H1 (cell line): Measurements from ENCODE around the gene RAB25.

ENCODE experiments used
- CEBPB ChIP-seq: IDR thresholded peaks from 2 replicates; pipeline ENCODE4 v1.6.1; 2012; ENCODE audit warnings: low read depth, low read length
- EZH2 ChIP-seq: fragments of 200-600 bp; sonication (generic); IDR thresholded peaks from 2 replicates; pipeline ENCODE4 v1.7.1; 2012; ENCODE audit warnings: low read depth, mild to moderate bottlenecking, moderate library complexity, low read length, inconsistent platforms; ENCODE audit not compliant: severe bottlenecking
- MAFK ChIP-seq: IDR thresholded peaks from 2 replicates; pipeline ENCODE4 v1.6.1; 2012; ENCODE audit warnings: low read depth, mild to moderate bottlenecking, improper control_type of control experiment, low read length
- POLR2A ChIP-seq, 2 experiments: IDR thresholded peaks; 1 replicate in 1 of 2; 2 replicates in 1 of 2; pipeline ENCODE4 v1.6.1; 2011; ENCODE audit warnings: low read depth in 2 of 2, low read length in 2 of 2, mild to moderate bottlenecking in 2 of 2; ENCODE audit errors: control extremely low read depth in 1 of 2
- POU5F1 ChIP-seq: IDR thresholded peaks from 2 replicates; pipeline ENCODE4 v1.6.1; 2011; ENCODE audit warnings: low read depth, mild to moderate bottlenecking, low read length, moderate library complexity
- TF ChIP-seq, protein P1 (sequence below): IDR thresholded peaks from 2 replicates; pipeline ENCODE4 v1.6.1; 2012; ENCODE audit warnings: inconsistent platforms
- TF ChIP-seq, protein P2 (sequence below), 3 experiments: IDR thresholded peaks; 1 replicate in 2 of 3; 2 replicates in 1 of 3; pipeline versions ENCODE4 v1.5.1 to v1.6.1; 2011; ENCODE audit warnings: low read length in 3 of 3, mild to moderate bottlenecking in 3 of 3, inconsistent platforms in 2 of 3, low read depth in 1 of 3, moderate library complexity in 1 of 3; ENCODE audit not compliant: insufficient read depth in 1 of 3; ENCODE audit errors: control extremely low read depth in 1 of 3

DNA sequence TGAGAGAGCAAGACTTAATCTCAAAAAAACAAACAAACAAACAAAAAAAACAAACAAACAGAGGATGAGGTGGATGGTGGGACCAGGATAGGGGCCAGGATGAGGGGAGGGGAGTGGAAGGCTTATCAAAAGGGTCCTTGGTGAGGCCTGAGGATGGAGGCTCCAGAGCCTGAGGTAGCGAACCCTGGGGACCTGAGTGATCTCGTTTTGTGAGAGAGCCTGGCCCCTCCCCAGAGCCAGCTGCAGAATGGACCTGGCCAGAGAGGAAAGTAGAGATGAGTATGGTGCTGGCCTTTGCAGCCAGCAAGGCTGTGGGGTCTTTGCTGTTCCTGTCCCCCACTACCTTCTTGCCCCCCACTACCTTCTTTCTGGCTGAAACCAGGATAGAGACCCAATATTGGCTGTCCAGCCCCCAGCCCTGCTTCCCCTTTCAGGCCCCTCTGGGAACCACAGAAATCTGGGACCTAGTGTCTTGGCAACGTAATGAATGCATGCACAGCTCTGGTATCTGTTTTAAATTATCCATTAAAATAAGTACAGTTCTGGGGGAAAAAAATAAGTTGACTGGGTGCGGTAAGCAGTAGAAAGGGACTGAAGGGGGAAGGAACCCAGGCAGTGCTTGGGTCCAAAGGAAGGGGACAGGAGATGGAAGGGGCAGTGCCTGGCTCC is 52.5 kb downstream of the RAB25 start:
- TF ChIP-seq, protein P1, sequence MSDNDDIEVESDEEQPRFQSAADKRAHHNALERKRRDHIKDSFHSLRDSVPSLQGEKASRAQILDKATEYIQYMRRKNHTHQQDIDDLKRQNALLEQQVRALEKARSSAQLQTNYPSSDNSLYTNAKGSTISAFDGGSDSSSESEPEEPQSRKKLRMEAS = no peak
- TF ChIP-seq EZH2 (no peak), MAFK (no peak), POU5F1 (no peak), CEBPB (no peak), POLR2A (IDR thresholded peaks at IDR 0.05; ENCODE audit: control extremely low read depth in 1 of 2, low read depth in 2 of 2, low read length in 2 of 2) (no peak)
- TF ChIP-seq, protein P2, sequence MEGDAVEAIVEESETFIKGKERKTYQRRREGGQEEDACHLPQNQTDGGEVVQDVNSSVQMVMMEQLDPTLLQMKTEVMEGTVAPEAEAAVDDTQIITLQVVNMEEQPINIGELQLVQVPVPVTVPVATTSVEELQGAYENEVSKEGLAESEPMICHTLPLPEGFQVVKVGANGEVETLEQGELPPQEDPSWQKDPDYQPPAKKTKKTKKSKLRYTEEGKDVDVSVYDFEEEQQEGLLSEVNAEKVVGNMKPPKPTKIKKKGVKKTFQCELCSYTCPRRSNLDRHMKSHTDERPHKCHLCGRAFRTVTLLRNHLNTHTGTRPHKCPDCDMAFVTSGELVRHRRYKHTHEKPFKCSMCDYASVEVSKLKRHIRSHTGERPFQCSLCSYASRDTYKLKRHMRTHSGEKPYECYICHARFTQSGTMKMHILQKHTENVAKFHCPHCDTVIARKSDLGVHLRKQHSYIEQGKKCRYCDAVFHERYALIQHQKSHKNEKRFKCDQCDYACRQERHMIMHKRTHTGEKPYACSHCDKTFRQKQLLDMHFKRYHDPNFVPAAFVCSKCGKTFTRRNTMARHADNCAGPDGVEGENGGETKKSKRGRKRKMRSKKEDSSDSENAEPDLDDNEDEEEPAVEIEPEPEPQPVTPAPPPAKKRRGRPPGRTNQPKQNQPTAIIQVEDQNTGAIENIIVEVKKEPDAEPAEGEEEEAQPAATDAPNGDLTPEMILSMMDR (IDR thresholded peaks at IDR 0.05; ENCODE audit: control extremely low read depth in 1 of 3, insufficient read depth in 1 of 3, low read depth in 1 of 3, low read length in 3 of 3) = no peak
